HEK293 (cell line): ENCODE data around the gene ZNF79.

ENCODE experiments used
- CTCF ChIA-PET: fragments of 350-600 bp; formaldehyde crosslinking; extraction: SDS; loops from one replicate; lab custom pipeline; 2021; ENCODE audit warnings: antibody characterized with exemption; lab: Yijun Ruan, JAX
- POLR2A ChIA-PET: fragments of 300-600 bp; formaldehyde crosslinking; extraction: SDS; loops from one replicate; lab custom pipeline; 2020; ENCODE audit warnings: antibody characterized with exemption, inconsistent platforms; lab: Yijun Ruan, JAX
- H3K27ac ChIP-seq: fragments of 200-500 bp; sonication (Bioruptor generic); 2 replicates; pipeline ENCODE4 v1.5.1; 2014; ENCODE audit warnings: low read depth, low read length, control low read depth, inconsistent platforms; ENCODE audit errors: extremely low read depth
- H3K36me3 ChIP-seq, 2 experiments: fragments of 200-500 bp in 1 of 2; sonication (Bioruptor generic) in 1 of 2; 1 replicate in 1 of 2; 2 replicates in 1 of 2; pipeline ENCODE4 v1.5.1; 2014 to 2017; ENCODE audit warnings: inconsistent platforms in 2 of 2, low read length in 2 of 2; ENCODE audit not compliant: control insufficient read depth in 2 of 2, insufficient read depth in 1 of 2
- H3K4me1 ChIP-seq: fragments of 200-500 bp; sonication (Bioruptor generic); 2 replicates; pipeline ENCODE4 v1.5.1; 2014; ENCODE audit warnings: mild to moderate bottlenecking, low read length, inconsistent platforms; ENCODE audit not compliant: control insufficient read depth, insufficient read depth
- H3K4me3 ChIP-seq: 2 replicates; pipeline ENCODE4 v1.5.1; 2011; ENCODE audit warnings: low read depth, mild to moderate bottlenecking, control low read depth, low read length, moderate library complexity
- H3K9me3 ChIP-seq: fragments of 200-500 bp; sonication (Bioruptor generic); 2 replicates; pipeline ENCODE4 v1.5.1; 2014; ENCODE audit warnings: low read depth, low read length, inconsistent platforms; ENCODE audit not compliant: control insufficient read depth, insufficient read depth
- FEZF1 ChIP-seq: fragments of 450-650 bp; formaldehyde crosslinking; IDR thresholded peaks from 2 replicates; pipeline ENCODE4 v1.5.1; 2016; ENCODE audit warnings: missing biosample characterization, missing genetic modification characterization
- HOXC10 ChIP-seq: sonication (generic); formaldehyde crosslinking; IDR thresholded peaks from 2 replicates; pipeline ENCODE4 v1.8.1; 2023; ENCODE audit warnings: mild to moderate bottlenecking, missing genetic modification reagents
- KLF1 ChIP-seq: fragments of 450-650 bp; formaldehyde crosslinking; IDR thresholded peaks from 2 replicates; pipeline ENCODE4 v1.5.1; 2016; ENCODE audit warnings: missing biosample characterization, missing genetic modification characterization
- KLF9 ChIP-seq: fragments of 450-650 bp; formaldehyde crosslinking; IDR thresholded peaks from 2 replicates; pipeline ENCODE4 v1.5.1; 2016; ENCODE audit warnings: missing biosample characterization, missing genetic modification characterization, low read depth
- OVOL3 ChIP-seq: fragments of 450-650 bp; formaldehyde crosslinking; IDR thresholded peaks from 2 replicates; pipeline ENCODE4 v1.5.1; 2016; ENCODE audit warnings: missing biosample characterization, missing genetic modification characterization
- SCRT2 ChIP-seq: fragments of 450-650 bp; formaldehyde crosslinking; IDR thresholded peaks from 2 replicates; pipeline ENCODE4 v1.5.1; 2016; ENCODE audit warnings: missing biosample characterization, missing genetic modification characterization
- ZEB2 ChIP-seq: fragments of 450-650 bp; formaldehyde crosslinking; IDR thresholded peaks from 2 replicates; pipeline ENCODE4 v1.5.1; 2016; ENCODE audit warnings: missing biosample characterization, missing genetic modification characterization
- ZNF114 ChIP-seq: fragments of 450-650 bp; formaldehyde crosslinking; IDR thresholded peaks from 2 replicates; pipeline ENCODE4 v1.5.0; 2017; ENCODE audit warnings: missing biosample characterization, missing genetic modification characterization
- ZNF133 ChIP-seq: fragments of 450-650 bp; formaldehyde crosslinking; IDR thresholded peaks from 2 replicates; pipeline ENCODE4 v1.5.1; 2016; ENCODE audit warnings: missing biosample characterization, missing genetic modification characterization
- ZNF174 ChIP-seq: fragments of 450-650 bp; formaldehyde crosslinking; IDR thresholded peaks from 2 replicates; pipeline ENCODE4 v1.5.0; 2017; ENCODE audit warnings: missing biosample characterization, mild to moderate bottlenecking, missing genetic modification characterization
- ZNF211 ChIP-seq: fragments of 450-650 bp; formaldehyde crosslinking; IDR thresholded peaks from 2 replicates; pipeline ENCODE4 v1.5.1; 2016; ENCODE audit warnings: low read depth, missing biosample characterization, missing genetic modification characterization
- ZNF266 ChIP-seq: fragments of 450-650 bp; formaldehyde crosslinking; IDR thresholded peaks from 2 replicates; pipeline ENCODE4 v1.5.1; 2016; ENCODE audit warnings: missing biosample characterization, missing genetic modification characterization, low read depth
- ZNF341 ChIP-seq: fragments of 450-650 bp; formaldehyde crosslinking; IDR thresholded peaks from 2 replicates; pipeline ENCODE4; 2016; ENCODE audit warnings: low read depth, missing biosample characterization, missing genetic modification characterization
- ZNF501 ChIP-seq: fragments of 450-650 bp; formaldehyde crosslinking; IDR thresholded peaks from 2 replicates; pipeline ENCODE4 v1.5.1; 2016; ENCODE audit warnings: missing biosample characterization, missing genetic modification characterization
- ZNF529 ChIP-seq: fragments of 450-650 bp; formaldehyde crosslinking; IDR thresholded peaks from 2 replicates; pipeline ENCODE4 v1.5.1; 2017; ENCODE audit warnings: missing genetic modification characterization, missing biosample characterization; ENCODE audit not compliant: insufficient replicate concordance
- ZNF626 ChIP-seq: fragments of 450-650 bp; sonication (Bioruptor Pico); formaldehyde crosslinking; IDR thresholded peaks from 2 replicates; pipeline ENCODE4 v1.5.1; 2018; ENCODE audit warnings: missing biosample characterization, missing genetic modification characterization, inconsistent platforms
- ZNF654 ChIP-seq: fragments of 450-650 bp; formaldehyde crosslinking; IDR thresholded peaks from 2 replicates; pipeline ENCODE4 v1.5.1; 2016; ENCODE audit warnings: low read depth, missing biosample characterization, missing genetic modification characterization
- ZNF660 ChIP-seq: fragments of 450-650 bp; IDR thresholded peaks from 2 replicates; pipeline ENCODE4 v1.5.1; 2018; ENCODE audit warnings: missing biosample characterization, mild to moderate bottlenecking, missing genetic modification characterization
- ZNF768 ChIP-seq: fragments of 450-650 bp; formaldehyde crosslinking; IDR thresholded peaks from 2 replicates; pipeline ENCODE4 v1.5.1; 2018; ENCODE audit warnings: missing biosample characterization, mild to moderate bottlenecking, missing genetic modification characterization
- ZNF830 ChIP-seq: fragments of 450-650 bp; IDR thresholded peaks from 2 replicates; pipeline ENCODE4 v1.5.0; 2018; ENCODE audit warnings: missing biosample characterization, missing genetic modification characterization, low read depth, mild to moderate bottlenecking, moderate library complexity

Gene ZNF79

GRCh38 chr9:127403507-127404192, 20.5 kb upstream of the ZNF79 start:
- ChIA-PET CTCF (interaction anchor here (0.6 to 1.0 kb wide), 3 partner anchors 10 to 139 kb away, joined by 3 to 5 read pairs (median 4); no protein-coding TSS in a partner anchor), POLR2A (interaction anchor here (1.0 kb wide), 1 partner anchor 179 kb away, joined by 4 read pairs; no protein-coding TSS in a partner anchor)
- TF ChIP-seq OVOL3 (tag by site-specific recombination) (no peak), KLF9 (tag by site-specific recombination) (no peak), ZNF529 (no peak), ZNF660 (tag by site-specific recombination) (no peak), ZNF211 (no peak), ZNF341 (no peak), ZNF501 (tag by site-specific recombination) (no peak), HOXC10 (no peak), ZNF266 (tag by site-specific recombination) (no peak), ZEB2 (tag by site-specific recombination) (no peak), ZNF626 (tag by site-specific recombination) (no peak), SCRT2 (no peak), ZNF174 (no peak), FEZF1 (tag by site-specific recombination) (no peak), ZNF133 (tag by site-specific recombination) (no peak)
- Histone ChIP-seq H3K9me3 (no peaks in the 10 kb centered on the region), H3K36me3 (peaks cover 0 to 58% of the 10 kb centered on the region in 2 experiments; a peak in 1 of 3 replicates), H3K27ac (no peak overlapping the region), H3K4me3 (no peak overlapping the region), H3K4me1 (no peaks in the 10 kb centered on the region)

GRCh38 chr9:127404631-127405030, 19.6 kb upstream of the ZNF79 start:
- Histone ChIP-seq H3K4me3 (no peak overlapping the region), H3K27ac (no peak overlapping the region), H3K4me1 (no peaks in the 10 kb centered on the region), H3K9me3 (no peaks in the 10 kb centered on the region), H3K36me3 (peaks cover 0 to 58% of the 10 kb centered on the region in 2 experiments; a peak in 1 of 3 replicates)
- ChIA-PET CTCF (no interaction called here), POLR2A (no interaction called here)
- no peak for TF ChIP-seq ZNF654 (tag by site-specific recombination)
- TF ChIP-seq KLF1 = 0 out of 2 replicates have a peak, but pooled peaks have one; percentile 10
- TF ChIP-seq ZNF114 (tag by site-specific recombination) = no peak

GRCh38 chr9:127405344-127406125, 18.6 kb upstream of the ZNF79 start:
- TF ChIP-seq ZNF830 (tag by site-specific recombination) (no peak), ZNF768 (tag by site-specific recombination) (peak; percentile 70; the same call in 1 of the 2 replicates)
- ChIA-PET POLR2A (interaction anchor here (3.8 kb wide), 1 partner anchor 9 kb away, joined by 18 read pairs; the partner anchor contains the start of gene SLC2A8), CTCF (no interaction called here)
- no peak overlapping the region for H3K27ac ChIP-seq
- H3K4me3 ChIP-seq = no peak overlapping the region
- no peaks in the 10 kb centered on the region for H3K4me1 ChIP-seq
- peaks cover 0 to 49% of the 10 kb centered on the region in 2 experiments; a peak in 1 of 3 replicates for H3K36me3 ChIP-seq
- no peaks in the 10 kb centered on the region for H3K9me3 ChIP-seq
